Endothelial cell of umbilical vein (primary cell): ENCODE results near the gene PCP4L1. TPM values are rescaled to one million over a fixed set of nuclear protein-coding genes. Genes with fewer than 3 reads are reported as not detected.

Experiments
- BruUV-seq: library from RNA; stranded (reverse); fragments of 400-500 nt; replicated peaks from 2 replicates; lab custom pipeline; 2021; lab: Mats Ljungman, UMichigan
- CTCF ChIA-PET: fragments of 300-600, 350-600 bp; sonication (Branson Sonifier 250); formaldehyde crosslinking; loops from one replicate; lab custom pipeline; 2021; ENCODE audit warnings: antibody characterized with exemption, inconsistent platforms; lab: Charles Lee
- POLR2A ChIA-PET: fragments of 300-600, 350-600 bp; sonication (Branson Sonifier 250); formaldehyde crosslinking; loops from one replicate; lab custom pipeline; 2021; ENCODE audit warnings: antibody characterized with exemption, inconsistent platforms; lab: Charles Lee
- DNase-seq: peaks from one replicate; pipeline ENCODE4 v3.0.0-alpha.2; 2011; ENCODE audit warnings: low read depth, low spot score
- FAIRE-seq: peaks from 2 replicates; lab custom pipeline; 2011; peaks lifted over from hg19 to GRCh38; lab: Jason Lieb, UNC
- H2AFZ ChIP-seq: 2 replicates; pipeline ENCODE4 v1.6.0; 2012; ENCODE audit warnings: low read depth, low read length, control low read depth, inconsistent platforms
- H3K27ac ChIP-seq: 2 replicates; pipeline ENCODE4 v1.5.1; 2011; ENCODE audit warnings: low read depth, mild to moderate bottlenecking, control low read depth, low read length, moderate library complexity; ENCODE audit not compliant: insufficient read depth
- H3K27me3 ChIP-seq, 2 experiments: 2 replicates each; pipeline versions ENCODE4 v1.6.0 to v1.6.1; 2011; ENCODE audit warnings: low read length in 2 of 2, mixed read lengths in 1 of 2; ENCODE audit not compliant: control insufficient read depth in 2 of 2, insufficient read depth in 2 of 2
- H3K36me3 ChIP-seq, 2 experiments: 2 replicates in 1 of 2; 3 replicates in 1 of 2; pipeline ENCODE4 v1.5.1; 2011; ENCODE audit warnings: low read length in 2 of 2, mild to moderate bottlenecking in 1 of 2, moderate library complexity in 1 of 2; ENCODE audit not compliant: control insufficient read depth in 2 of 2, insufficient read depth in 2 of 2; ENCODE audit errors: extremely low read depth in 1 of 2
- H3K4me1 ChIP-seq: 3 replicates; pipeline ENCODE4 v1.5.1; 2011; ENCODE audit warnings: mild to moderate bottlenecking, low read length; ENCODE audit not compliant: control insufficient read depth, insufficient read depth; ENCODE audit errors: extremely low read depth
- H3K4me2 ChIP-seq: 2 replicates; pipeline ENCODE4 v1.6.1; 2011; ENCODE audit warnings: low read length, control low read depth, mixed read lengths; ENCODE audit not compliant: insufficient read depth
- H3K4me3 ChIP-seq, 3 experiments: fragments of 200-600 bp in 1 of 3; sonication (generic), shearing (Covaris generic) in 1 of 3; replicated peaks in 1 of 3; 2 replicates each; pipeline ENCODE4 v1.5.1; 2011 to 2016; ENCODE audit warnings: control low read depth in 3 of 3, low read length in 3 of 3, mild to moderate bottlenecking in 2 of 3, inconsistent platforms in 1 of 3, low read depth in 1 of 3, moderate library complexity in 1 of 3; ENCODE audit not compliant: insufficient read depth in 1 of 3
- H3K79me2 ChIP-seq: 2 replicates; pipeline ENCODE4 v1.6.0; 2012; ENCODE audit warnings: low read length, inconsistent platforms; ENCODE audit not compliant: control insufficient read depth, insufficient read depth
- H3K9ac ChIP-seq: replicated peaks from 2 replicates; pipeline ENCODE3; 2011; ENCODE audit warnings: low read length, control low read depth; ENCODE audit not compliant: insufficient read depth; ENCODE audit errors: extremely low read depth
- H3K9me1 ChIP-seq: replicated peaks from 3 replicates; pipeline ENCODE4 v1.6.0; 2011; ENCODE audit warnings: mild to moderate bottlenecking, low read length; ENCODE audit not compliant: control insufficient read depth, insufficient read depth; ENCODE audit errors: extremely low read depth
- H3K9me3 ChIP-seq: replicated peaks from 2 replicates; pipeline ENCODE4 v1.5.1; 2012; ENCODE audit warnings: low read length, inconsistent platforms; ENCODE audit not compliant: control insufficient read depth, insufficient read depth
- H4K20me1 ChIP-seq: replicated peaks from 2 replicates; pipeline ENCODE3; 2011; ENCODE audit warnings: mild to moderate bottlenecking, low read length; ENCODE audit not compliant: control insufficient read depth, insufficient read depth; ENCODE audit errors: extremely low read depth
- EZH2 ChIP-seq: IDR thresholded peaks from 2 replicates; pipeline ENCODE4 v1.6.1; 2012; ENCODE audit warnings: borderline replicate concordance, low read depth, mild to moderate bottlenecking, moderate library complexity, low read length, inconsistent platforms; ENCODE audit not compliant: severe bottlenecking
- FOS ChIP-seq: IDR thresholded peaks from 2 replicates; pipeline ENCODE4 v1.6.1; 2011; ENCODE audit warnings: mild to moderate bottlenecking, low read length, moderate library complexity, borderline replicate concordance; ENCODE audit not compliant: insufficient read depth
- GATA2 ChIP-seq: IDR thresholded peaks from 2 replicates; pipeline ENCODE4 v1.7.0; 2011; ENCODE audit warnings: low read depth, mild to moderate bottlenecking, moderate library complexity, mixed read lengths, low read length; ENCODE audit not compliant: insufficient read length, insufficient read depth
- JUN ChIP-seq: IDR thresholded peaks from 2 replicates; pipeline ENCODE4 v1.6.1; 2011; ENCODE audit warnings: borderline replicate concordance, low read depth; ENCODE audit not compliant: insufficient read length, insufficient read depth
- MYC ChIP-seq: IDR thresholded peaks from one replicate; pipeline ENCODE4 v1.6.1; 2011; ENCODE audit warnings: mild to moderate bottlenecking, low read depth, low read length
- POLR2A ChIP-seq: IDR thresholded peaks from 2 replicates; pipeline ENCODE4 v1.6.1; 2012; ENCODE audit warnings: low read depth, mild to moderate bottlenecking, control low read depth, low read length
- POLR2AphosphoS5 ChIP-seq: IDR thresholded peaks from 2 replicates; pipeline ENCODE4 v1.6.1; 2012; ENCODE audit warnings: low read depth, mild to moderate bottlenecking, control low read depth, low read length, moderate library complexity; ENCODE audit not compliant: insufficient read depth
- dilution Hi-C: fragments of 300-500 bp; cut with MboI; formaldehyde crosslinking; loops from one replicate; pipeline ENCODE4 v1.15.0; 2019; ENCODE audit warnings: low sequenced_read_pairs; ENCODE audit not compliant: extremely low pct_ligation_motif_present
- intact Hi-C: fragments of 100-400 bp; cut with micrococcal nuclease; formaldehyde crosslinking; loops from one replicate; pipeline ENCODE4 v1.10.0; 2022
- polyA plus RNA-seq, 4 experiments: library from polyadenylated mRNA; depleted of rRNA in 3 of 4; stranded (reverse) in 3 of 4; unstranded in 1 of 4; fragments of >200 nt; gene quantifications; 2 replicates each; pipeline versions ENCODE4 v1.2.1 to v1.2.3, GENCODE V29; 2011 to 2012; ENCODE audit warnings: missing spikeins in 1 of 4
- total RNA-seq: library from RNA; stranded (reverse); gene quantifications from 2 replicates; pipeline ENCODE4 v1.2.3, GENCODE V29; 2021
- TF ChIP-seq, protein P1 (sequence below): IDR thresholded peaks from 2 replicates; pipeline ENCODE4 v1.6.1; 2011; ENCODE audit not compliant: insufficient read depth, insufficient read length
- TF ChIP-seq, protein P2 (sequence below), 2 donors: IDR thresholded peaks; 1 replicate in 1 of 2; 2 replicates in 1 of 2; pipeline ENCODE4 v1.5.1; 2011; ENCODE audit warnings: low read length in 2 of 2, mild to moderate bottlenecking in 2 of 2, moderate library complexity in 2 of 2, control low read depth in 1 of 2, inconsistent platforms in 1 of 2, low read depth in 1 of 2; ENCODE audit not compliant: insufficient read depth in 1 of 2; ENCODE audit errors: extremely low read depth in 1 of 2

The PCP4L1 gene
- total and polyA plus RNA-seq, 2 donors (not counting 3 experiments of a cell fraction or from before 2014, with no cell fraction given), result not detected

DNA sequence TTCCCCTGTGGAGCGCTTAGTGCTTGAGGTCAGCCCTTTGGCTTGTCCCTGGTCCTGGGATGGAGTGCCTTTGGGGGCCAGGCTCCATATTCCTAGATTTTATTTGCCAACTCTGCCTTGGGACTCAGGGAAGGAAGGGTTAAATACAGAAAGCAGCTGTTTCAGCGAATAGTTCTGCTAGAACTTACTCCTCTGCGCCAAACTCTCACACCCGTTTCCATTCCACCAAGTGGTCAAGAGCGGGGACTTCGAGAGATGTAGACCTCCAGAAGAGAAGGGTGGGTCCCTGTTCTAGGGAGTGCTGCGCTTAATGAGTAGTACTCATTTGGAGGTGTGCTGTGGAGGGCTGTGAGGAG is 33.4 kb upstream of the PCP4L1 start:
- no peak overlapping the region for H3K4me2 ChIP-seq
- no peak for FAIRE-seq
- CTCF ChIA-PET, result interaction anchor here (0.6 to 6.9 kb wide), 26 partner anchors 9 to 215 kb away, joined by 3 to 156 read pairs (median 10); partner anchors contain the start of genes ADAMTS4, B4GALT3, CFAP126 and FCER1G
- no TSS peak for BruUV-seq
- POLR2A ChIA-PET, result interaction anchor here (0.6 to 1.4 kb wide), 7 partner anchors 9 to 164 kb away, joined by 3 to 15 read pairs (median 5); partner anchors contain the start of genes NDUFS2 and PPOX
- H3K4me1 ChIP-seq, result peaks cover 18% of the 10 kb centered on the region
- TF ChIP-seq, protein P1, sequence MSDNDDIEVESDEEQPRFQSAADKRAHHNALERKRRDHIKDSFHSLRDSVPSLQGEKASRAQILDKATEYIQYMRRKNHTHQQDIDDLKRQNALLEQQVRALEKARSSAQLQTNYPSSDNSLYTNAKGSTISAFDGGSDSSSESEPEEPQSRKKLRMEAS, result no peak
- no peak for TF ChIP-seq JUN
- no peak for TF ChIP-seq EZH2
- TF ChIP-seq, protein P2, sequence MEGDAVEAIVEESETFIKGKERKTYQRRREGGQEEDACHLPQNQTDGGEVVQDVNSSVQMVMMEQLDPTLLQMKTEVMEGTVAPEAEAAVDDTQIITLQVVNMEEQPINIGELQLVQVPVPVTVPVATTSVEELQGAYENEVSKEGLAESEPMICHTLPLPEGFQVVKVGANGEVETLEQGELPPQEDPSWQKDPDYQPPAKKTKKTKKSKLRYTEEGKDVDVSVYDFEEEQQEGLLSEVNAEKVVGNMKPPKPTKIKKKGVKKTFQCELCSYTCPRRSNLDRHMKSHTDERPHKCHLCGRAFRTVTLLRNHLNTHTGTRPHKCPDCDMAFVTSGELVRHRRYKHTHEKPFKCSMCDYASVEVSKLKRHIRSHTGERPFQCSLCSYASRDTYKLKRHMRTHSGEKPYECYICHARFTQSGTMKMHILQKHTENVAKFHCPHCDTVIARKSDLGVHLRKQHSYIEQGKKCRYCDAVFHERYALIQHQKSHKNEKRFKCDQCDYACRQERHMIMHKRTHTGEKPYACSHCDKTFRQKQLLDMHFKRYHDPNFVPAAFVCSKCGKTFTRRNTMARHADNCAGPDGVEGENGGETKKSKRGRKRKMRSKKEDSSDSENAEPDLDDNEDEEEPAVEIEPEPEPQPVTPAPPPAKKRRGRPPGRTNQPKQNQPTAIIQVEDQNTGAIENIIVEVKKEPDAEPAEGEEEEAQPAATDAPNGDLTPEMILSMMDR (IDR thresholded peaks at IDR 0.05; ENCODE audit: extremely low read depth in 1 of 2, insufficient read depth in 1 of 2, low read depth in 1 of 2, low read length in 2 of 2), result no peak
- TF ChIP-seq POLR2AphosphoS5, result no peak
- no peak for TF ChIP-seq FOS
- TF ChIP-seq POLR2A, result no peak
- TF ChIP-seq GATA2, result no peak
- no peak for TF ChIP-seq MYC
- H3K27ac ChIP-seq, result no peak overlapping the region
- no peaks in the 10 kb centered on the region for H3K79me2 ChIP-seq
- intact Hi-C loops, result loop anchor here (1.0 to 2.0 kb wide), 4 partner anchors 15 to 40 kb away; partner anchors contain the start of gene NDUFS2
- H2AFZ ChIP-seq, result peak overlapping the region; percentile 63
- H4K20me1 ChIP-seq, result no peaks in the 10 kb centered on the region
- no peak for DNase-seq
- H3K4me3 ChIP-seq, result no peak overlapping the region
- no peaks in the 10 kb centered on the region for H3K27me3 ChIP-seq
- dilution Hi-C loops, result no loop called here
- H3K9me1 ChIP-seq, result no peaks in the 10 kb centered on the region
- H3K9me3 ChIP-seq, result no peaks in the 10 kb centered on the region
- peaks cover 8 to 9% of the 10 kb centered on the region in 2 experiments for H3K36me3 ChIP-seq
- no peak overlapping the region for H3K9ac ChIP-seq
